ENCODE measurements around the gene NAB2. TPM values are rescaled to one million over a fixed set of nuclear protein-coding genes. Genes with fewer than 3 reads are reported as not detected.
"Not testable (repeated sequence)": the region's sequence is repeated elsewhere in the genome, so short reads cannot be mapped to it uniquely, and the experiment has no call there.

NAB2 gene
- total RNA-seq, 1 donor from 2014 or later, result 38.1 TPM

DNA sequence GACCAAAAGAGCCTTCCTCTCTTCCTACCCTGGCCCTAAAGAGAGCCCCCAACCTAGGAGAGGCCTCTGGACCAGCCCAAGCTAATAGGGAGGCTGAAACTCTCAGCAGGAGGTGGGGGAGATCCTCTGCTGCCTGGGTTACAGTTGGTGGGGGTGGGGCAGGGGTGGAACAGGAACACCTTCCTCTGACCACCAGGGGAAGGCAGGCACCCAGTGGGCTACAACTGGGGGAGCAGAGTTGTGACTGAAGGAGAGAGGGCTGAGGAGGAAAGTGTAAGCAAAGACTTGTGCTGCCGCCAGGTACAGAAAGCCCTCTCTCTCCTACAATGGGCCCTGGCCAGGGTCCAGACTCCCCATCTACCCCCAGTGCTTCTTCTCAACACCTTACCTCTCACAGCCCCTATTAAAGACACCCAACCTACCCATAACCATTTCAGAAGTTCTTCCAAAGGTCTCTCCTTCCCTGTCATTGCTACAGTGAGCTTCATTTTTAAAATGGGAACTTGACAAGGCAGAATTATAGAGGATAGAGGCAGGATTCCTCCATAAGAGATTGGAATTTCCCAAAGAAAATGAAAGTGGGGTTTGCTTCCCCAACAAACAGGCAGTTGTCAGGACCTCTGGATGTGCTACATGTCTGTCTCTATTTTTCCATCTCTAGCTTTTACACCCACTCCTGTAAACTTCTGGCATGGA, 40.3 kb upstream of the NAB2 start:
- Histone ChIP-seq H3K4me3 (ENCODE audit: low read length in 3 of 3) (no peak overlapping the region), H3K4me1 (ENCODE audit: control insufficient read depth in 3 of 3, insufficient read depth in 3 of 3, low read length in 3 of 3) (no peaks in the 10 kb centered on the region), H3K27ac (ENCODE audit: low read depth, low read length) (no peak overlapping the region), H3K27me3 (ENCODE audit: control insufficient read depth in 3 of 3, insufficient read depth in 3 of 3, low read length in 3 of 3) (peaks cover 3 to 26% (median 4%) of the 10 kb centered on the region in 3 donors), H3K9ac (ENCODE audit: low read depth in 1 of 3, low read length in 3 of 3) (no peak overlapping the region), H3K36me3 (ENCODE audit: control insufficient read depth in 3 of 3, insufficient read depth in 3 of 3, low read length in 3 of 3) (no peaks in the 10 kb centered on the region), H3K9me3 (ENCODE audit: control insufficient read depth in 3 of 3, low read length in 3 of 3) (no peaks in the 10 kb centered on the region)

DNA sequence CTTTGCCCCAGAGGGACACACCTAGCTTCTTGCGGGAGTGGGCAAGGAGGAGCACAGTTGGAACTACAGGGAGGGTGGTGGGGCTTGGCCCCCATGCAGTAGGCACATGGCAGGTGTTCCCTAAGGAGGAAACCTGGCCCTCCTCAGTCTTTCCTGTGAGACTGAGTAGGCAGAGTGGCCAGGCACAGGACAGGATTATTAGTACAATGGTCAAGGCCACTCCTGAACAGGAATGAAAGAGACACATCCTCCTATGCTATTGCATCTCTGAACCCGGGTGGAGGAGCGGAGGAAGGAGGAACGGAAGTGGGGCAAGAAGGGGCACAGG, 39.8 kb upstream of the NAB2 start:
- no peak overlapping the region for H3K4me3 ChIP-seq (ENCODE audit: low read length in 3 of 3)
- H3K4me1 ChIP-seq (ENCODE audit: control insufficient read depth in 3 of 3, insufficient read depth in 3 of 3, low read length in 3 of 3), result no peaks in the 10 kb centered on the region
- H3K27ac ChIP-seq (ENCODE audit: low read depth, low read length), result no peak overlapping the region
- no peaks in the 10 kb centered on the region for H3K36me3 ChIP-seq (ENCODE audit: control insufficient read depth in 3 of 3, insufficient read depth in 3 of 3, low read length in 3 of 3)
- no peak overlapping the region for H3K9ac ChIP-seq (ENCODE audit: low read depth in 1 of 3, low read length in 3 of 3)
- peaks cover 3 to 21% (median 4%) of the 10 kb centered on the region in 3 donors for H3K27me3 ChIP-seq (ENCODE audit: control insufficient read depth in 3 of 3, insufficient read depth in 3 of 3, low read length in 3 of 3)
- H3K9me3 ChIP-seq (ENCODE audit: control insufficient read depth in 3 of 3, low read length in 3 of 3), result no peaks in the 10 kb centered on the region

DNA sequence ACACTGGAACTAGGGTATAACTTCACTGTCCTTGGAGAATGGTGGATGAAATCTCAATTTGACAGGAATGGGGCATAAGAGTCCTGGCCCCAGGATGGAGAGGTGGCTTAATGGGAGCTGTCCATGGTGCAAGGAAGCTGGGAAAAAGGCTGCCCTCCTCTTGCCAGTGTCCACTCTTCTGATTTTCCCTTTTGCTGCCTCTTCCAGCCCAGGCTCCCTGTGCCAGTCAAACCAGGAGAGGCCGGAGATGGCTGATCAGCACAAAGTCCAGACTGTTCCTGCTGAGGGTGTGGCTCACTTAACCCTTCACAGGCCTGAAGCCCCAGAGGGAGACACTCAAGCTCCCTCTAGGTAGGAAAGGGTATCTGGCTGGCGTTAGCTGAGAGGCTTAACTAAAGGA, 39.0 kb upstream of the NAB2 start, which contains the start of gene MYO1A:
MYO1A (minus strand) TSS at position 240 of the 400 bp plus-strand sequence. CDS start 1,806 bp downstream, outside the sequence.
- Histone ChIP-seq H3K27ac (ENCODE audit: low read depth, low read length) (no peak within 1 kb of the TSS), H3K36me3 (ENCODE audit: control insufficient read depth in 3 of 3, insufficient read depth in 3 of 3, low read length in 3 of 3) (no peaks in the 10 kb centered on the region), H3K9me3 (ENCODE audit: control insufficient read depth in 3 of 3, low read length in 3 of 3) (no peaks in the 10 kb centered on the region), H3K4me3 (ENCODE audit: low read length in 3 of 3) (no peak within 1 kb of the TSS), H3K9ac (ENCODE audit: low read depth in 1 of 3, low read length in 3 of 3) (no peak within 1 kb of the TSS), H3K4me1 (ENCODE audit: control insufficient read depth in 3 of 3, insufficient read depth in 3 of 3, low read length in 3 of 3) (no peaks in the 10 kb centered on the region), H3K27me3 (ENCODE audit: control insufficient read depth in 3 of 3, insufficient read depth in 3 of 3, low read length in 3 of 3) (peaks cover 3 to 21% (median 4%) of the 10 kb centered on the region in 3 donors)

DNA sequence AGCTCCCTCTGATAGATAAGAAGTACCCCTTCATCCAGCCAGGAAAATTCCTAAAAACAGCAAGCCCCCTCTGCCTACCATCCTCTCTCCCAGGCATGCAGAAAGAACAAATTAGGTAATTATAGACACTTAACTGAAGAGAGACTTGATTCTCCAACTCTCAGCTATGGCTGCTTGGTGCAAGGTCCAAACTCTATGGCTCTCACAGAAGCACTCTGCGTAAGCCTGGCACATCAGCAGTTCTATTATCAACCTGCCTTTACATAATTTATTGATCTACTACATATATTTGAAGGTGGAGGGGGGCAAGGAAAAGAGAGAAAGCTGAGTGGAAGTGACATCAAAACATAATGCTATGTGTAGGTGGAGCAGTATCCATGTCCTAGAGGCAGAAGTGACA, 37.9 kb upstream of the NAB2 start:
- no peaks in the 10 kb centered on the region for H3K4me1 ChIP-seq (ENCODE audit: control insufficient read depth in 3 of 3, insufficient read depth in 3 of 3, low read length in 3 of 3)
- no peak overlapping the region for H3K27ac ChIP-seq (ENCODE audit: low read depth, low read length)
- H3K4me3 ChIP-seq (ENCODE audit: low read length in 3 of 3), result no peak overlapping the region
- no peaks in the 10 kb centered on the region for H3K9me3 ChIP-seq (ENCODE audit: control insufficient read depth in 3 of 3, low read length in 3 of 3)
- no peak overlapping the region for H3K9ac ChIP-seq (ENCODE audit: low read depth in 1 of 3, low read length in 3 of 3)
- H3K27me3 ChIP-seq (ENCODE audit: control insufficient read depth in 3 of 3, insufficient read depth in 3 of 3, low read length in 3 of 3), result peaks cover 3 to 21% (median 4%) of the 10 kb centered on the region in 3 donors
- no peaks in the 10 kb centered on the region for H3K36me3 ChIP-seq (ENCODE audit: control insufficient read depth in 3 of 3, insufficient read depth in 3 of 3, low read length in 3 of 3)

DNA sequence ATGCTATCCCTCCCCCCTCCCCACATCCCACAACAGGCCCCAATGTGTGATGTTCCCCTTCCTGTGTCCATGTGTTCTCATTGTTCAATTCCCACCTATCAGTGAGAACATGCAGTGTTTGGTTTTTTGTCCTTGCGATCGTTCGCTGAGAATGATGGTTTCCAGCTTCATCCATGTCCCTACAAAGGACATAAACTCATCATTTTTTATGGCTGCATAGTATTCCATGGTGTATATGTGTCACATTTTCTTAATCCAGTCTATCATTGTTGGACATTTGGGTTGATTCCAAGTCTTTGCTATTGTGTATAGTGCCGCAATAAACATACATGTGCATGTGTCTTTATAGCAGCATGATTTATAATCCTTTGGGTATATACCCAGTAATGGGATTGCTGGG, 35.8 kb upstream of the NAB2 start:
- H3K4me1 ChIP-seq (ENCODE audit: control insufficient read depth in 3 of 3, insufficient read depth in 3 of 3, low read length in 3 of 3); H3K9me3 ChIP-seq (ENCODE audit: control insufficient read depth in 3 of 3, low read length in 3 of 3); H3K27me3 ChIP-seq (ENCODE audit: control insufficient read depth in 3 of 3, insufficient read depth in 3 of 3, low read length in 3 of 3); H3K27ac ChIP-seq (ENCODE audit: low read depth, low read length); H3K9ac ChIP-seq (ENCODE audit: low read depth in 1 of 3, low read length in 3 of 3); H3K4me3 ChIP-seq (ENCODE audit: low read length in 3 of 3): not testable (repeated sequence)
- H3K36me3 ChIP-seq (ENCODE audit: control insufficient read depth in 3 of 3, insufficient read depth in 3 of 3, low read length in 3 of 3), result peaks cover under 1 to 16% (median 11%) of the 10 kb centered on the region in 3 donors

DNA sequence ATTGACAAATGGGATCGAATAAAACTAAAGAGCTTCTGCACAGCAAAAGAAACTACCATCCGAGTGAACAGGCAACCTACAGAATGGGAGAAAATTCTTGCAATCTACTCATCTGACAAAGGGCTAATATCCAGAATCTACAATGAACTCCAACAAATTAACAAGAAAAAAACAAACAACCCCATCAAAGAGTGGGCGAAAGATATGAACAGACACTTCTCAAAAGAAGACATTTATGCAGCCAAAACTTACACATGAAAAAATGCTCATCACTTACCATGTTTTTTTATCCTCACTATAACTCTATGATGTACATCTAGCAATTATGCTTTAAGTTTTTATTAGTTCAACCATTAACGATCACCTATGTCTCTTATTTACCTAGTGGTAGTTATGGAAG, 35.0 kb upstream of the NAB2 start:
- not testable (repeated sequence) for H3K9me3 ChIP-seq (ENCODE audit: control insufficient read depth in 3 of 3, low read length in 3 of 3); H3K27me3 ChIP-seq (ENCODE audit: control insufficient read depth in 3 of 3, insufficient read depth in 3 of 3, low read length in 3 of 3); H3K4me1 ChIP-seq (ENCODE audit: control insufficient read depth in 3 of 3, insufficient read depth in 3 of 3, low read length in 3 of 3); H3K9ac ChIP-seq (ENCODE audit: low read depth in 1 of 3, low read length in 3 of 3); H3K4me3 ChIP-seq (ENCODE audit: low read length in 3 of 3); H3K27ac ChIP-seq (ENCODE audit: low read depth, low read length)
- peaks cover 8 to 23% (median 18%) of the 10 kb centered on the region in 3 donors for H3K36me3 ChIP-seq (ENCODE audit: control insufficient read depth in 3 of 3, insufficient read depth in 3 of 3, low read length in 3 of 3)

DNA sequence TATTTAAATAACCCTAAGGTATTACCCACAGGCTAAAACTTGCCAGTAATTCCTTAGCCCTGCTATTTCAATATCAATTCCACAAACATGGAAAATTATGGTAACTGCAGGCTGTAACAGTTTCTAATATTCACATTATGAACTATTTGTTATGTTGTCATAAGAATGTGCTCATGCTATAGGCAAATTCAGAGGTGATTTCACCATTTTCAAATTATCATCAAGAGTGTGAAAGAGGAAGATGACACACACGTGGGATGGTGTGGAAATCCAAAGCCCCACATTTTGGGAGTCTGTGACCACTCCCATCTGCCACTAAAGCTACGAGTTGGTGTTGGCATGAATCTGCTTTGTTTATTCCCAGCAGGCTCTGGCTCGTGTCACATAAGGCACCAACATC, 33.1 kb upstream of the NAB2 start:
- no peak overlapping the region for H3K9ac ChIP-seq (ENCODE audit: low read depth in 1 of 3, low read length in 3 of 3)
- no peak overlapping the region for H3K27ac ChIP-seq (ENCODE audit: low read depth, low read length)
- no peaks in the 10 kb centered on the region for H3K4me1 ChIP-seq (ENCODE audit: control insufficient read depth in 3 of 3, insufficient read depth in 3 of 3, low read length in 3 of 3)
- H3K27me3 ChIP-seq (ENCODE audit: control insufficient read depth in 3 of 3, insufficient read depth in 3 of 3, low read length in 3 of 3), result no peaks in the 10 kb centered on the region
- no peaks in the 10 kb centered on the region for H3K9me3 ChIP-seq (ENCODE audit: control insufficient read depth in 3 of 3, low read length in 3 of 3)
- no peak overlapping the region for H3K4me3 ChIP-seq (ENCODE audit: low read length in 3 of 3)
- H3K36me3 ChIP-seq (ENCODE audit: control insufficient read depth in 3 of 3, insufficient read depth in 3 of 3, low read length in 3 of 3), result peaks cover 14 to 38% (median 30%) of the 10 kb centered on the region in 3 donors

DNA sequence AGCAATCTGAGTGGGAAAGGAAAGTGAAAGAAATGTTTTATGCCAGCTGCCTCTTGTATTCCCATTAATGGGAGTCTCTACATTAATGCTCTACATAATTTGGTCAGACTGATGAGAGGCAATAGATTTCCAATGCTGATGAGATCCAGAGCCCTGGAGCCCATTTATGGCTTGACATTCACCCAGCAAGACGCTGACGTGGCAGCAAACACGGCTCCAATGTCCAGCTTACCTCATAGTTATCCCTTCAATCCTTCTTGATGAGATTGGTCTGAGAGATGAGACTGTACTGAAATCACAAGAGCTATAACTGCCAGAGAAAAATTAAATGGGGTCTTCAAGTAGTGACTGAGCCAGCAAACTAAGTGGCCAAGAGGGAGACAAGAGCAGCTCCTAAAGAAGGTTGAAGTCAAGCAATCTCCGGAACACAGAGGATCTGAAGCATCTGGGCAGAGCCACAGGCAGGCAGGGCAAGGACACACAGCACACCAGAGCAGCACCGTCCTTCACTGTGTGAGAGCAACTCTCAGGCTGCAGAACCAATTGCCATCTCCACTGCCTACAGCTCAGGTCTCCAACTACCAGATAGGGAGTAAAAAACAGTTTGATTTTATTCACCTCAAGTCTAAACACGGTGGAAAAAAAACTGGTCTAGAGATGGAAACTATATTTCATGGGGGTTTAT, 31.7 kb upstream of the NAB2 start:
- H3K9ac ChIP-seq (ENCODE audit: low read depth in 1 of 3, low read length in 3 of 3), result no peak overlapping the region
- no peak overlapping the region for H3K27ac ChIP-seq (ENCODE audit: low read depth, low read length)

DNA sequence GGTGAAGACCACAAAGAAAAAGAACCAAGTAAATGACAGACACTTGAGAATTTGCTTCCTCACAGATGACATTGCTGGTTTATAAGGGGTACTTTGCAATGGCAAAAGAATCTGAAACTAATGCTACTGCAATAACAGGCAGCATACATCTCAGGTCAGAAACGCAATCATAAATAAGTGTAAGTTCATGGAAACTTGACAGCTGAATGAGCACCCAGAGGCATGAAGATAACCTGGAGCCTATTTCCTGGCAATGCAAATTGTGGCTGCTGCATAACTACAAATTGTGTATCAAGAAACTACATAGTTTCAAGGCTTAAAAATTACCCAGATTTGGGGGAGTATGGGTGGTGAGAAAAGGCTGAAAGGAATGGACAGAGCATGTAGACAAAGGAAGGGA, 30.5 kb upstream of the NAB2 start:
- H3K9ac ChIP-seq (ENCODE audit: low read depth in 1 of 3, low read length in 3 of 3), result peak overlapping the region in 1 of 3 donors; percentile 46
- H3K4me1 ChIP-seq (ENCODE audit: control insufficient read depth in 3 of 3, insufficient read depth in 3 of 3, low read length in 3 of 3), result no peaks in the 10 kb centered on the region
- H3K4me3 ChIP-seq (ENCODE audit: low read length in 3 of 3), result no peak overlapping the region
- H3K27ac ChIP-seq (ENCODE audit: low read depth, low read length), result no peak overlapping the region
- H3K36me3 ChIP-seq (ENCODE audit: control insufficient read depth in 3 of 3, insufficient read depth in 3 of 3, low read length in 3 of 3), result peaks cover 14 to 38% (median 34%) of the 10 kb centered on the region in 3 donors
- H3K9me3 ChIP-seq (ENCODE audit: control insufficient read depth in 3 of 3, low read length in 3 of 3), result no peaks in the 10 kb centered on the region
- no peaks in the 10 kb centered on the region for H3K27me3 ChIP-seq (ENCODE audit: control insufficient read depth in 3 of 3, insufficient read depth in 3 of 3, low read length in 3 of 3)

More for the DNA sequence above, 31.7 kb upstream of the NAB2 start:
- Histone ChIP-seq H3K36me3 (ENCODE audit: control insufficient read depth in 3 of 3, insufficient read depth in 3 of 3, low read length in 3 of 3) (peaks cover 14 to 38% (median 30%) of the 10 kb centered on the region in 3 donors), H3K27me3 (ENCODE audit: control insufficient read depth in 3 of 3, insufficient read depth in 3 of 3, low read length in 3 of 3) (no peaks in the 10 kb centered on the region), H3K4me1 (ENCODE audit: control insufficient read depth in 3 of 3, insufficient read depth in 3 of 3, low read length in 3 of 3) (no peaks in the 10 kb centered on the region), H3K9me3 (ENCODE audit: control insufficient read depth in 3 of 3, low read length in 3 of 3) (no peaks in the 10 kb centered on the region), H3K4me3 (ENCODE audit: low read length in 3 of 3) (no peak overlapping the region)

DNA sequence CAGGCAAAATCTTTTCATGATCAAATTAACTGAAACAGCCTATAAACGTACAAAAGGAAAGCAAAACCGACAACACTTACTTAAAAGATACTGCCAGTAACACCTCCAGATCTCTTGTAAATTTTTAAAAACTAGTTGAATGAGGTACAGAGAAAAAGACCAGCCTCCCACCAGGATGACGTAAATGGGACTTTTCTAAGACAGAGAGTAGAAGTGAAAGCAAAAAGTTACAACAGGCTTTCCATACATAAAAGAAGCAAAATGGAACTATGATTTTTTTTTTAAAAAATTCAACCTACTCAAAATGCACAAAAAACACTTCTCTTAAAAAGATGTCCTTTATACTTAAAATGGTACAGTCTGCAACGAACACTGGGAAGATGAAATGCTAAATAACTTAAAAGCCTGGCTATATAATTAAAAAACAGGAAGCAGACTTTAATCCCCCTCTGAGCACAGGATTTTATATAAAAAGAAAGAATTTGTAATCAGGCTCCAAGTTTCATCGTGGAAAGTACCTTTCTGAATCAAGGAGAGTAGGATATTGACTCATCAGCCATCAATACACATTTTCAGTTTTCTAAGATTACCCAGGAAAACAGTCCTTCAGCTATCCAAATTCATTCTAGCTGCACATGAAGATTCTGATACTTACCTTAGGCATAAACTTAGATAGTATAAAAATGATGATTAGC, 24.8 kb upstream of the NAB2 start:
- no peak overlapping the region for H3K4me3 ChIP-seq (ENCODE audit: low read length in 3 of 3)
- H3K9me3 ChIP-seq (ENCODE audit: control insufficient read depth in 3 of 3, low read length in 3 of 3), result no peaks in the 10 kb centered on the region
- no peaks in the 10 kb centered on the region for H3K4me1 ChIP-seq (ENCODE audit: control insufficient read depth in 3 of 3, insufficient read depth in 3 of 3, low read length in 3 of 3)
- H3K9ac ChIP-seq (ENCODE audit: low read depth in 1 of 3, low read length in 3 of 3), result no peak overlapping the region
- H3K27me3 ChIP-seq (ENCODE audit: control insufficient read depth in 3 of 3, insufficient read depth in 3 of 3, low read length in 3 of 3), result no peaks in the 10 kb centered on the region
- no peak overlapping the region for H3K27ac ChIP-seq (ENCODE audit: low read depth, low read length)
- peaks cover 5 to 17% (median 13%) of the 10 kb centered on the region in 3 donors for H3K36me3 ChIP-seq (ENCODE audit: control insufficient read depth in 3 of 3, insufficient read depth in 3 of 3, low read length in 3 of 3)
